AG04450 (cell line): ENCODE data around the gene ZNF665. TPM values are rescaled to one million over a fixed set of nuclear protein-coding genes. Genes with fewer than 3 reads are reported as not detected.
"Not testable (repeated sequence)": the region's sequence is repeated elsewhere in the genome, so short reads cannot be mapped to it uniquely, and the experiment has no call there.

Source experiments
- CTCF ChIA-PET: fragments of 300-600, 350-600 bp; formaldehyde crosslinking; extraction: SDS; loops from one replicate; lab custom pipeline; 2022; ENCODE audit warnings: antibody characterized with exemption, inconsistent platforms; lab: Charles Lee
- POLR2A ChIA-PET: fragments of 350-600 bp; formaldehyde crosslinking; extraction: SDS; loops from one replicate; lab custom pipeline; 2021; ENCODE audit warnings: antibody characterized with exemption, inconsistent platforms; lab: Yijun Ruan, JAX
- DNase-seq: peaks from one replicate; pipeline ENCODE4 v3.0.0-alpha.2; 2011; ENCODE audit warnings: low read depth, low spot score
- H3K27ac ChIP-seq: one replicate; pipeline ENCODE4 v1.5.1; 2012; ENCODE audit warnings: low read depth, low read length, control low read depth
- H3K27me3 ChIP-seq: one replicate; pipeline ENCODE4 v1.6.0; 2012; ENCODE audit warnings: low read length; ENCODE audit not compliant: control insufficient read depth, insufficient read depth
- H3K4me3 ChIP-seq: 2 replicates; pipeline ENCODE4 v1.5.1; 2011; ENCODE audit warnings: mild to moderate bottlenecking, low read depth, low read length, control low read depth
- H3K9me3 ChIP-seq: 2 replicates; pipeline ENCODE4 v1.5.1; 2012; ENCODE audit warnings: low read length; ENCODE audit not compliant: control insufficient read depth, insufficient read depth
- polyA plus RNA-seq: library from polyadenylated mRNA; depleted of rRNA; stranded (reverse); fragments of >200 nt; gene quantifications from 2 replicates; pipeline ENCODE4 v1.2.3, GENCODE V29; 2011
- TF ChIP-seq, protein P1 (sequence below): IDR thresholded peaks from 2 replicates; pipeline ENCODE4 v1.5.1; 2011; ENCODE audit warnings: low read depth, low read length, control low read depth, inconsistent platforms

ZNF665 gene
- polyA plus RNA-seq, 1 experiment, result 4.1 TPM

DNA sequence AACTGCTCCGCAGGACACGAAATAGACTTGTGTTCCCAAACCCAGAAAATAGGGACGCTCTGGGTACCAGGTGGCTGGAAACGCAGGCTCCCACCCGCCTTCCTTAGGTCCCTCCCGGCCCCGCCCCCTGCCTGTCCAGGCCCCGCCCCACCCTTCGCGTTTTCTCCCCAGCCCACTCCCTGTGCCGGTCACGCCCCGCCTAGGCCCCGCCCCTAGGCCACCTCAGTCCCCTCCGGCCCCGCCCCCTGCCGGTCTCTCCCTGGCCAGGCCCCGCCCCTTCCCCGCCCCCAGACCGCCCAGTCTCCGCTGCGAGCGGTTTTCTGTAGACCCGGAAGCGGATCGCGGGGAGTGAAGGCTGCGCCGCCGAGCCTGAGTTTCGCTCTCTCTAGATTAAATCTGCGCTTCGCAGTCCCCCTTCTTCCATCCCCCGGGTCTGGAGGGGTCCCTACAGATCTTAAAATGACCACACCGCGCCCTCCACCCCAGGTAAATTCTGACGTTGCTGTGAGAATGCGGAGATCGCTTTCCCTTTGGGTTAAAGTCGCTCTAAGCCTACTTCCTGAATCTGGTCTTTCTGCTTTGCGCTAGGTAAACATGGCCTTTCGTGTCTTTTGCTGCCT lies 3.7 kb upstream of the ZNF665 start:
- Histone ChIP-seq H3K9me3 (peaks cover 66% of the 10 kb centered on the region), H3K27me3 (no peaks in the 10 kb centered on the region), H3K27ac (peak overlapping the region; percentile 62), H3K4me3 (peak overlapping the region; percentile 69)
- peak; percentile 60 for DNase-seq
- ChIA-PET CTCF (no interaction called here), POLR2A (no interaction called here)
- TF ChIP-seq, protein P1, sequence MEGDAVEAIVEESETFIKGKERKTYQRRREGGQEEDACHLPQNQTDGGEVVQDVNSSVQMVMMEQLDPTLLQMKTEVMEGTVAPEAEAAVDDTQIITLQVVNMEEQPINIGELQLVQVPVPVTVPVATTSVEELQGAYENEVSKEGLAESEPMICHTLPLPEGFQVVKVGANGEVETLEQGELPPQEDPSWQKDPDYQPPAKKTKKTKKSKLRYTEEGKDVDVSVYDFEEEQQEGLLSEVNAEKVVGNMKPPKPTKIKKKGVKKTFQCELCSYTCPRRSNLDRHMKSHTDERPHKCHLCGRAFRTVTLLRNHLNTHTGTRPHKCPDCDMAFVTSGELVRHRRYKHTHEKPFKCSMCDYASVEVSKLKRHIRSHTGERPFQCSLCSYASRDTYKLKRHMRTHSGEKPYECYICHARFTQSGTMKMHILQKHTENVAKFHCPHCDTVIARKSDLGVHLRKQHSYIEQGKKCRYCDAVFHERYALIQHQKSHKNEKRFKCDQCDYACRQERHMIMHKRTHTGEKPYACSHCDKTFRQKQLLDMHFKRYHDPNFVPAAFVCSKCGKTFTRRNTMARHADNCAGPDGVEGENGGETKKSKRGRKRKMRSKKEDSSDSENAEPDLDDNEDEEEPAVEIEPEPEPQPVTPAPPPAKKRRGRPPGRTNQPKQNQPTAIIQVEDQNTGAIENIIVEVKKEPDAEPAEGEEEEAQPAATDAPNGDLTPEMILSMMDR, result no peak

DNA sequence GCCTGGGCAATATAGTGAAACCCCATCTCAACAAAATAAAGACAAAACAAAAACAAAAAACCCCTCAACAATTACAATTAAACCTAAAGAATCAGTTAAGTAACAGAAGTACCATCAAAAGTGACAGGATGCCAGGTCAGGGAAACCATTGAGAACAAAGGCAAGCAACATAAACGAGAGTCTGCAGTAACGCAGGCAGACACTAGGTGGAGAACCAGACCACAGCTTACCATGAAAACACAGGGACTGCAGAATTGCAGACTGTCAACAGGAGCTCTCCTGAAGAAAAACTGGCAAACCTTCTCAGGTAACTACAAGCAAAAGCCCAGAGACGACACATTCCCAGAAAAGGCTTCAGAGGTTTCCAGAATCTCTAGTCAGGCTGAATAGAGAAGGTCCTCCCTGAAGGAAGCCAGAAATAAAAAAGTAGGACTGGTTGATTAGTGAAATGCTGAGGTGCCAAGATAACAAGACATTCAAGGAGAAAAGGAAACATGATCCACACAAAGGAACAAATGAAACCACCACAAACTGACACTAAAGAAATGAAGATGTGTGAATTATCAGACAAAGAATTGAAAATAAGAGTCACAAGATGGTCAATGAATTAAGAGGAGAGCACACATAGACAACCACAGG lies 2.2 kb upstream of the ZNF665 start:
- TF ChIP-seq, protein P1, result peak; percentile 87
- Histone ChIP-seq H3K4me3 (no peak overlapping the region), H3K9me3 (peaks cover 62% of the 10 kb centered on the region), H3K27ac (no peak overlapping the region), H3K27me3 (no peaks in the 10 kb centered on the region)
- ChIA-PET POLR2A (interaction anchor here (0.6 kb wide), 1 partner anchor 1006 kb away, joined by 3 read pairs; no protein-coding TSS in a partner anchor), CTCF (interaction anchor here (0.5 to 2.0 kb wide), 17 partner anchors 11 to 598 kb away, joined by 3 to 10 read pairs (median 4); no protein-coding TSS in a partner anchor)
- DNase-seq, result peak; percentile 43

DNA sequence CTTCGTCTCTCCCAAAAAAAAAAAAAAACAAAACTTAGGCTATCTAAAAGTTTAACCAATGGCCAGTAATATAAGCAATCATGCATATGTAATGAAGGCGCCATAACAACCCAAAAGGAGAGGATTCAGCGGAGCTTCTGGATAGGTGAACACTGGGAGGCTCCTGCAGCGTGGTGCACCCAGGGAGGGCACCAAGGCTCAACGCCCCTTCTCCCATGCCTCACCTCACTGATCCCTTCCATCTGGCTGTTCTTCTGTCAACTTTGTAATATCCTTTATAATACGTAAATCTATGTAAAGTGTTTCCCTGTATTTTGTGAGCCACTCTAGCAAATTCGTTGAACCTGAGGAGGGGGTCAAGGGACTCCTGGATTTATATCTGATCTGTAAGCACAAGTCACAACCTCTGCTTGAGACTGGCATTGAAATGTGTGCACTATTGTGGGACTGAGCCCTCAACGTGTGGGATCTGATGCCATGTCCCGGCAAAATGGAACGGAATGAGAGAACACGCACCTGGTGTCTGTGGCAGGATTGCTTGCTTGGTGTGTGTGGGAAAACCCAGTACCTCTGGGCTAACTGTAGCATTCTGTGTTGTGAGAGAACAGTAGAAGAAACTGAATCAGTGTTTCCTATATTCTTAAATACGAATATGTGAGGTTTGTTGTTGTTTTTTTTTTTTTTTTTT lies 521 bp upstream of the ZNF665 start:
- DNase-seq, result no peak
- Histone ChIP-seq H3K27me3 (no peaks in the 10 kb centered on the region), H3K27ac (no peak overlapping the region), H3K9me3 (peaks cover 55% of the 10 kb centered on the region), H3K4me3 (peak overlapping the region; percentile 78)
- TF ChIP-seq, protein P1, result no peak
- ChIA-PET CTCF (interaction anchor here (0.5 kb wide), 1 partner anchor 173 kb away, joined by 3 read pairs; no protein-coding TSS in a partner anchor), POLR2A (no interaction called here)

DNA sequence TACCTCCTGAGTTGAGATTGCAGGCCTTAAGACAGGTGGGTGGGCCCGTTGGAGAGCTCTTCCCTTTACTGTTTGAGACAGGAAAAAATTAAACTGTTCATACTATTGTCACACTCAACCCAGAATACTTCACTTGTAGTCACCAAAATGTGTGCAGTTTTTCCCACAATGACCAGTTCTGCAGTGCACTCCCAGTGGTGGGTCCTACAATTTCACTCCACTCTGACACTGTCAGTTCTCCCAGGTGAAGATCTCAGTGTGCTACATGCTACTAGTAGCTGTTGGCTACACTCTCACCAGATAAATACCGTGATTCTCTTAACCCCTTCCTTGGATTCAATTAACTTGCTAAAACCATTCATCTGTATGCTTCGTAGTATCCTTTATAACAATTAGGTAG lies 2.9 kb downstream of the ZNF665 start:
- DNase-seq, result no peak
- ChIA-PET POLR2A (no interaction called here), CTCF (no interaction called here)
- TF ChIP-seq, protein P1, result no peak
- Histone ChIP-seq H3K9me3 (peaks cover 39% of the 10 kb centered on the region), H3K4me3 (no peak overlapping the region), H3K27ac (no peak overlapping the region), H3K27me3 (no peaks in the 10 kb centered on the region)

DNA sequence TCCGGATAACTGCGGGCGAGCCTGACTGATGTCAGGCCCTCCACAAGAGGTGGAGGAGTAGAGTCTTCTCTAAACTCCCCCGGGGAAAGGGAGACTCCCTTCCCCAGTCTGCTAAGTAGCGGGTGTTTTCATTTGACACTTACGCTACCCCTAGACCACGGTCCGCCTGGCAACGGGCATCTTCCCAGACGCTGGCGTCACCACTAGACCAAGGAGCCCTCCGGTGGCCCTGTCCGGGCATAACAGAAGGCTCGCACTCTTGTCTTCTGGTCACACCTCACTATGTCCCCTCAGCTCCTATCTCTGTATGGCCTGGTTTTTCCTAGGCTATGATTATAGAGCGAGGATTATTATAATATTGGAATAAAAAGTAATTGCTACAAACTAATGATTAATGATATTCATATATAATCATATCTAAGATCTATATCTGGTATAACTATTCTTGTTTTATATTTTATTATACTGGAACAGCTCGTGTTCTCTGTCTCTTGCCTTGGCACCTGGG lies 3.4 kb downstream of the ZNF665 start:
- peaks cover 36% of the 10 kb centered on the region for H3K9me3 ChIP-seq
- H3K4me3 ChIP-seq, H3K27ac ChIP-seq, H3K27me3 ChIP-seq, CTCF ChIA-PET, DNase-seq, POLR2A ChIA-PET: not testable (repeated sequence)

DNA sequence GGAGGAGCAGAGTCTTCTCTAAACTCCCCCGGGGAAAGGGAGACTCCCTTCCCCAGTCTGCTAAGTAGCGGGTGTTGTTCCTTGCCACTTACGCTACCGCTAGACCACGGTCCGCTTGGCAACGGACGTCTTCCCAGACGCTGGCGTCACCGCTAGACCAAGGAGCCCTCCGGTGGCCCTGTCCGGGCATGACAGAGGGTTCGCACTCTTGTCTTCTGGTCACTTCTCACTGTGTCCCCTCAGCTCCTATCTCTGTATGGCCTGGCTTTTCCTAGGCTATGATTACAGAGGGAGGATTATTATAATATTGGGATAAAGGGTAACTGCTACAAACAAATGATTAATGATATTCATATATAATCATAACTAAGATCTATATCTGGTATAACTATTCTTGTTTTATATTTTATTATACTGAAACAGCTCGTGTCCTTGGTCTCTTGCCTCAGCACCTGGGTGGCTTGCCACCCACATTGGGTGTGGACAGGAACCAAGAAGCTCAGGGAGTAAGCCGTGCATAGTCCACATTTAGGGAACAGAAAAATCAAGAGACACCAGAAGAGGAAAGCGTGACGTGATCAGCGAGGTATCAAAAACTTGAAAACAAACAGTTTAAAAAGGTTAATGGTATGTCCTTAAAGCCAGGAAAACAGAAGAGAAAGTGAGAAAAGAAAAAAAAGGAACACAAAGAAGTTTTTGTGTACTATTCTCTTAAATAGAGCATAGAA lies 7.8 kb downstream of the ZNF665 start:
- DNase-seq, H3K4me3 ChIP-seq, POLR2A ChIA-PET, CTCF ChIA-PET, H3K27ac ChIP-seq, H3K27me3 ChIP-seq: not testable (repeated sequence)
- H3K9me3 ChIP-seq, result peaks cover 34% of the 10 kb centered on the region
